ENCODE measurements around the gene OLA1. TPM values are rescaled to one million over a fixed set of nuclear protein-coding genes. Genes with fewer than 3 reads are reported as not detected.

OLA1 gene
- total RNA-seq, 1 donor from 2014 or later = 36.1 TPM

- intact Hi-C loops (cut with DNase I) = loop anchor here (10.0 kb wide), 1 partner anchor 285 kb away; the partner anchor contains the start of gene SP9
- no peaks in the 10 kb centered on the region for H3K36me3 ChIP-seq
- TF ChIP-seq CTCF (IDR thresholded peaks at IDR 0.05) (no peak), POLR2AphosphoS5 (IDR thresholded peaks at IDR 0.05; ENCODE audit: insufficient read depth in 1 of 2, low read depth in 1 of 2) (no peak), POLR2A (IDR thresholded peaks at IDR 0.05) (no peak)
- no peak for DNase-seq (ENCODE audit: extremely low spot score in 2 of 2)
- peaks cover 31% of the 10 kb centered on the region for H3K4me1 ChIP-seq
- H3K9me3 ChIP-seq = no peaks in the 10 kb centered on the region
- H3K27me3 ChIP-seq = no peaks in the 10 kb centered on the region
- no peak overlapping the region for H3K27ac ChIP-seq
- no peak overlapping the region for H3K4me3 ChIP-seq
Observed at GRCh38 chr2:174049895-174050294, 198.4 kb downstream of the OLA1 start.

GRCh38 chr2:174048243-174048642, 200.1 kb downstream of the OLA1 start:
- Histone ChIP-seq H3K36me3 (no peaks in the 10 kb centered on the region), H3K4me3 (no peak overlapping the region), H3K9me3 (no peaks in the 10 kb centered on the region), H3K27me3 (no peaks in the 10 kb centered on the region), H3K4me1 (peaks cover 15% of the 10 kb centered on the region), H3K27ac (no peak overlapping the region)
- DNase-seq (ENCODE audit: extremely low spot score in 2 of 2) = no peak
- TF ChIP-seq CTCF (IDR thresholded peaks at IDR 0.05) = no peak
- TF ChIP-seq POLR2AphosphoS5 (IDR thresholded peaks at IDR 0.05; ENCODE audit: insufficient read depth in 1 of 2, low read depth in 1 of 2) = no peak
- no peak for TF ChIP-seq POLR2A (IDR thresholded peaks at IDR 0.05)
- intact Hi-C loops (cut with DNase I) = loop anchor here (10.0 kb wide), 1 partner anchor 287 kb away; the partner anchor contains the start of gene SP9

- Histone ChIP-seq H3K27ac (no peak overlapping the region), H3K9me3 (no peaks in the 10 kb centered on the region), H3K27me3 (no peaks in the 10 kb centered on the region), H3K4me1 (peaks cover 13% of the 10 kb centered on the region), H3K36me3 (no peaks in the 10 kb centered on the region), H3K4me3 (no peak overlapping the region)
- TF ChIP-seq POLR2A (IDR thresholded peaks at IDR 0.05) (no peak), POLR2AphosphoS5 (IDR thresholded peaks at IDR 0.05; ENCODE audit: insufficient read depth in 1 of 2, low read depth in 1 of 2) (no peak)
- no peak for DNase-seq (ENCODE audit: extremely low spot score in 2 of 2)
- intact Hi-C loops (cut with DNase I) = loop anchor here (10.0 kb wide), 1 partner anchor 287 kb away; the partner anchor contains the start of gene SP9
Observed at GRCh38 chr2:174047746-174048145, 200.6 kb downstream of the OLA1 start.

GRCh38 chr2:174046172-174046571, 202.2 kb downstream of the OLA1 start:
- Histone ChIP-seq H3K9me3 (no peaks in the 10 kb centered on the region), H3K4me3 (no peak overlapping the region), H3K4me1 (peaks cover 1% of the 10 kb centered on the region), H3K27ac (no peak overlapping the region), H3K27me3 (no peaks in the 10 kb centered on the region), H3K36me3 (no peaks in the 10 kb centered on the region)
- DNase-seq (ENCODE audit: extremely low spot score in 2 of 2) = no peak
- TF ChIP-seq POLR2AphosphoS5 (IDR thresholded peaks at IDR 0.05; ENCODE audit: insufficient read depth in 1 of 2, low read depth in 1 of 2) (no peak), CTCF (IDR thresholded peaks at IDR 0.05) (no peak), POLR2A (IDR thresholded peaks at IDR 0.05) (no peak)
- intact Hi-C loops (cut with DNase I) = loop anchor here (10.0 kb wide), 1 partner anchor 289 kb away; the partner anchor contains the start of gene SP9

GRCh38 chr2:174044556-174044955, 203.8 kb downstream of the OLA1 start:
- Histone ChIP-seq H3K9me3 (no peaks in the 10 kb centered on the region), H3K4me3 (no peak overlapping the region), H3K27ac (no peak overlapping the region), H3K4me1 (peaks cover 7% of the 10 kb centered on the region), H3K27me3 (no peaks in the 10 kb centered on the region), H3K36me3 (no peaks in the 10 kb centered on the region)
- intact Hi-C loops (cut with DNase I) = loop anchor here (10.0 kb wide), 1 partner anchor 290 kb away; the partner anchor contains the start of gene SP9
- peak in 1 of 2 donors; percentile 6 for DNase-seq (ENCODE audit: extremely low spot score in 2 of 2)
- TF ChIP-seq POLR2AphosphoS5 (IDR thresholded peaks at IDR 0.05; ENCODE audit: insufficient read depth in 1 of 2, low read depth in 1 of 2) (no peak), POLR2A (IDR thresholded peaks at IDR 0.05) (no peak), CTCF (IDR thresholded peaks at IDR 0.05) (no peak)
